Subcutaneous preadipocyte (primary cell): ENCODE data around the gene PRAMEF25. TPM values are rescaled to one million over a fixed set of nuclear protein-coding genes. Genes with fewer than 3 reads are reported as not detected.

Experiments
- total RNA-seq: library from RNA; depleted of rRNA; stranded (reverse); fragments of >200 nt; gene quantifications from 2 replicates; pipeline ENCODE4 v1.2.3, GENCODE V29; 2012

Gene PRAMEF25
- not detected in 2 replicates for total RNA-seq

GRCh38 chr1:13070474-13070873 lies at the start of gene PRAMEF25:
Gene PRAMEF25 (plus strand): TSS chr1:13070774. CDS start chr1:13073694, 2,920 bp downstream.

GRCh38 chr1:13056475-13056874 lies 14.1 kb upstream of the PRAMEF25 start, which contains the start of gene PRAMEF27:
Gene PRAMEF27 (minus strand): TSS chr1:13056575. CDS start chr1:13053659, 2,916 bp downstream.

GRCh38 chr1:13116754-13117153 lies 46.2 kb downstream of the PRAMEF25 start, which contains the start of gene HNRNPCL2:
Gene HNRNPCL2 (minus strand): TSS chr1:13116854. CDS start chr1:13116400, 454 bp downstream.

Other genes with a start within 250 kb of the PRAMEF25 start
- not detected in 2 replicates for gene PRAMEF11, start 239.4 kb upstream of the PRAMEF25 start, total RNA-seq
- gene HNRNPCL1, start 222.1 kb upstream of the PRAMEF25 start, total RNA-seq = not detected in 2 replicates
- under 0.01 TPM in 1 of 2 replicates, not detected in the other for gene PRAMEF2, start 213.7 kb upstream of the PRAMEF25 start, total RNA-seq
- gene PRAMEF4, start 184.6 kb upstream of the PRAMEF25 start, total RNA-seq = not detected in 2 replicates
- not detected in 2 replicates for gene PRAMEF10, start 172.5 kb upstream of the PRAMEF25 start, total RNA-seq
- not detected in 2 replicates for gene PRAMEF7, start 154.2 kb upstream of the PRAMEF25 start, total RNA-seq
- not detected in 2 replicates for gene PRAMEF6, start 123.2 kb upstream of the PRAMEF25 start, total RNA-seq
- gene PRAMEF27, start 14.2 kb upstream of the PRAMEF25 start, total RNA-seq = not detected in 2 replicates
- not detected in 2 replicates for gene HNRNPCL3, start 10.0 kb upstream of the PRAMEF25 start, total RNA-seq
- not detected in 2 replicates for gene HNRNPCL2, start 46.1 kb downstream of the PRAMEF25 start, total RNA-seq
- not detected in 2 replicates for gene PRAMEF26, start 85.2 kb downstream of the PRAMEF25 start, total RNA-seq
- not detected in 2 replicates for gene HNRNPCL4, start 94.9 kb downstream of the PRAMEF25 start, total RNA-seq
- gene PRAMEF9, start 101.1 kb downstream of the PRAMEF25 start, total RNA-seq = not detected in 2 replicates
- not detected in 2 replicates for gene PRAMEF13, start 130.6 kb downstream of the PRAMEF25 start, total RNA-seq
- not detected in 2 replicates for gene PRAMEF18, start 155.4 kb downstream of the PRAMEF25 start, total RNA-seq
- gene PRAMEF5, start 183.4 kb downstream of the PRAMEF25 start, total RNA-seq = not detected in 2 replicates
- gene PRAMEF8, start 214.4 kb downstream of the PRAMEF25 start, total RNA-seq = not detected in 2 replicates
- gene PRAMEF33, start 232.8 kb downstream of the PRAMEF25 start, total RNA-seq = not detected in 2 replicates
- not detected in 2 replicates for gene PRAMEF15, start 244.8 kb downstream of the PRAMEF25 start, total RNA-seq